ENCODE measurements around the gene DDX55.

The DDX55 gene

GRCh38 chr12:123633379-123634141 lies 31.7 kb downstream of the DDX55 start, which contains the start of the genes EIF2B1 and GTF2H3:
TSS of gene EIF2B1 (minus strand) at chr12:123633686. CDS start at chr12:123633557, 129 bp downstream.
TSS of gene GTF2H3 (plus strand) at chr12:123633829. CDS start at chr12:123633860, 31 bp downstream.
- DNase-seq (ENCODE audit: low spot score in 2 of 2): peak; percentile 91 to 94
- Mint-ChIP-seq H3K9me3 (no peaks in the 10 kb centered on the region), H3K27ac (peak within 1 kb of the TSS; percentile 98), H3K4me1 (peaks cover 20% of the 10 kb centered on the region), H3K4me3 (peak within 1 kb of the TSS; percentile 98), H3K36me3 (peaks cover 12% of the 10 kb centered on the region), H3K27me3 (no peaks in the 10 kb centered on the region)
- ATAC-seq (ENCODE audit: low read depth): peak; percentile 96

GRCh38 chr12:123634142-123634561 lies 32.3 kb downstream of the DDX55 start:
- DNase-seq (ENCODE audit: low spot score in 2 of 2) (no peak), ATAC-seq (ENCODE audit: low read depth) (no peak)
- peaks cover 10% of the 10 kb centered on the region for H3K36me3 Mint-ChIP-seq
- H3K4me3 Mint-ChIP-seq: peak overlapping the region; percentile 98
- H3K4me1 Mint-ChIP-seq: peaks cover 20% of the 10 kb centered on the region
- H3K27ac Mint-ChIP-seq: peak overlapping the region; percentile 98
- H3K9me3 Mint-ChIP-seq: no peaks in the 10 kb centered on the region
- no peaks in the 10 kb centered on the region for H3K27me3 Mint-ChIP-seq

- no peak for ATAC-seq (ENCODE audit: low read depth)
- H3K27me3 Mint-ChIP-seq: no peaks in the 10 kb centered on the region
- DNase-seq (ENCODE audit: low spot score in 2 of 2): no peak
- H3K4me1 Mint-ChIP-seq: no peaks in the 10 kb centered on the region
- H3K27ac Mint-ChIP-seq: no peak overlapping the region
- H3K4me3 Mint-ChIP-seq: no peak overlapping the region
- no peaks in the 10 kb centered on the region for H3K9me3 Mint-ChIP-seq
- H3K36me3 Mint-ChIP-seq: peaks cover 12% of the 10 kb centered on the region
These were observed 42.0 kb downstream of the DDX55 start for GRCh38 chr12:123643911-123644310.

- Mint-ChIP-seq H3K4me3 (no peak overlapping the region), H3K27me3 (no peaks in the 10 kb centered on the region), H3K27ac (no peak overlapping the region), H3K36me3 (peaks cover 12% of the 10 kb centered on the region), H3K4me1 (no peaks in the 10 kb centered on the region), H3K9me3 (no peaks in the 10 kb centered on the region)
- ATAC-seq (ENCODE audit: low read depth) (no peak), DNase-seq (ENCODE audit: low spot score in 2 of 2) (no peak)
These were observed 43.5 kb downstream of the DDX55 start for GRCh38 chr12:123645380-123645779.

- H3K27ac Mint-ChIP-seq: no peak overlapping the region
- ATAC-seq (ENCODE audit: low read depth): no peak
- H3K36me3 Mint-ChIP-seq: peaks cover 15% of the 10 kb centered on the region
- H3K4me1 Mint-ChIP-seq: no peaks in the 10 kb centered on the region
- no peaks in the 10 kb centered on the region for H3K9me3 Mint-ChIP-seq
- DNase-seq (ENCODE audit: low spot score in 2 of 2): no peak
- no peak overlapping the region for H3K4me3 Mint-ChIP-seq
- no peaks in the 10 kb centered on the region for H3K27me3 Mint-ChIP-seq
These were observed 44.0 kb downstream of the DDX55 start for GRCh38 chr12:123645878-123646277.

DNA sequence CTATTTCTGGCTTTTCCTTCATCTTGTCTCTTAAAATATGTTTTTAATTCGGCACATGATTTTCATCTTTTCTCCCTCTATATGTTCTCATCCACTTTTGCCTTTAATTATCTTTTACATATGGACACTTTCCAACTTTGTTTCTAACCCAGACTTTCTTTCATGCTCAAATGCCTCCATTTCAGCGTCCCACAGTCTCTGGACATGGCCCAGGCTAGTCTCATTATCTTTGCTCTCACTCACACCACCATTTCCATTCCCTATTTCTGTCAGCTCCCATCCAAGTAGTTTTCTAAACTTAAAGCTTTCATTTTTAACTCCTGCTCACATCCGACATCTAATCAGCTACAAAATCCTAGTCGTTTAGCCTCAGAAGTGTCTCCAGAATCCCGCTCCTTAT lies 46.5 kb downstream of the DDX55 start:
- no peak overlapping the region for H3K27ac Mint-ChIP-seq
- no peaks in the 10 kb centered on the region for H3K4me1 Mint-ChIP-seq
- no peak overlapping the region for H3K4me3 Mint-ChIP-seq
- no peaks in the 10 kb centered on the region for H3K9me3 Mint-ChIP-seq
- peaks cover 21% of the 10 kb centered on the region for H3K36me3 Mint-ChIP-seq
- no peak for ATAC-seq (ENCODE audit: low read depth)
- DNase-seq (ENCODE audit: low spot score in 2 of 2): no peak
- H3K27me3 Mint-ChIP-seq: no peaks in the 10 kb centered on the region

DNA sequence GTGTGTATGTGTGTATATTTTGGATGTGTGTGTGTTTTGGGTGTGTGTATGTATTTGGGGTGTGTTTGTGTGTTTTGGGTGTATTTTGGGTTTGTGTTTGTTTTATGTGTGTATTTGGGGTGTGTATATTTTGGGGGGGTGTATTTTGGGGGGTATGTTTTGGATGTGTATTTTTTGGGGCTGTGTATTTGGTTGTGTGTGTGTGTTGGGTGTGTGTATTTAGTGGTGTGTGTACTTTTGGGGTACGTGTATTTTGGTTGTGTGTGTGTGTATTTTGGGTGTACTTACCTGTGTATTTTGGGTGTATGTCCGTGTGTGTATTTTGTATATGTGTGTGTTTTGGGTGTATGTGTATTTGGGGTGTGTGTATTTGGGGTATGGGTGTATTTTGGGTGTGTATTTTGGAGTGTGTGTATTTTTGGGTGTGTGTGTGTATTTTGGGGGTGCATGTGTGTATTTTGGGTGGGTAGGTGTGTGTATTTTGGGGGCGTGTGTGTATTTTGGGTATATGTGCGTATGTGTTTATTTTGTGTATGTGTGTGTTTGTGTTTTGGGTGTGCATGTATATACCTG lies 52.3 kb downstream of the DDX55 start:
- H3K27me3 Mint-ChIP-seq: no peaks in the 10 kb centered on the region
- H3K4me1 Mint-ChIP-seq: peaks cover 17% of the 10 kb centered on the region
- no peak for ATAC-seq (ENCODE audit: low read depth)
- DNase-seq (ENCODE audit: low spot score in 2 of 2): no peak
- peaks cover 29% of the 10 kb centered on the region for H3K36me3 Mint-ChIP-seq
- H3K4me3 Mint-ChIP-seq: no peak overlapping the region
- H3K27ac Mint-ChIP-seq: no peak overlapping the region
- H3K9me3 Mint-ChIP-seq: no peaks in the 10 kb centered on the region

DNA sequence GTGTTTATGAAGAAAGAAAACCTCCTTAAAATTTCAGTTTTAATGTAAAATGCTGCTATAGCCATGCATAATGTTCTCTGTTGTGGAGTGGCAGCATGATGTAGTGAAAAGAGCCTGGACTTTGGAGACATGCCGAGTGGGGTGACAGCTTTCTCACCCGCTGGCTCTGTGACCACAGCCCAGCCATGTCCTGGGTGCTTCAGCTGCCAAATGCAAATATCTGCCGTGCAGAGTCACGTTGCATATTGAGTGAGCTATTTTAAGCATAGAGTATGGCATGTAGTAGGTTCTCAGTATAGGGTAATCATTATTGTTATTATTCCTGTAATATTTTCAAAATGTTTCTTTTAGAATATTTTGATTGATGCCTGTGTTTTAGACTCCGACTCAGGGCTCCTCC lies 53.5 kb downstream of the DDX55 start:
- H3K27ac Mint-ChIP-seq: no peak overlapping the region
- ATAC-seq (ENCODE audit: low read depth) (peak; percentile 84), DNase-seq (ENCODE audit: low spot score in 2 of 2) (no peak)
- H3K4me1 Mint-ChIP-seq: peaks cover 23% of the 10 kb centered on the region
- H3K36me3 Mint-ChIP-seq: peaks cover 29% of the 10 kb centered on the region
- no peaks in the 10 kb centered on the region for H3K27me3 Mint-ChIP-seq
- H3K9me3 Mint-ChIP-seq: no peaks in the 10 kb centered on the region
- no peak overlapping the region for H3K4me3 Mint-ChIP-seq

DNA sequence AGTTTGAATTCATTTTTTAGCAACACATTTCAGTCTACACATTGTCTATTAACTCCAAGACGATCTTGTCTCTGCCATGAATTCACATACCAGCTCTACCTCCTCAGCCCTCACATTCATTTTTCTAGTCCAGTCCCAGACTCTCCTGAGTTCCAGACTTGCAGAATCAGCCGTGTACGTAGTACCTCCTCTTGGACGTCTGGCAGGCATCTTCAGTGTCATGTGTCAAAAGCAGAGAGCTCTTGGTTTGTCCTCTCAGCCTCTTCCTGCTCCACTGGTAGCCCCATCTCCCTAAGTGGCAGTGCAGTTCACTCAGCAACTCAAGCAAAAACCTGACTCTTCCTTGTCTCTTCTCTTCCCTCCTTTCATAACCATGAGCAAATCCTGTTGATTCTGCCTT lies 54.5 kb downstream of the DDX55 start:
- H3K36me3 Mint-ChIP-seq: peaks cover 27% of the 10 kb centered on the region

DNA sequence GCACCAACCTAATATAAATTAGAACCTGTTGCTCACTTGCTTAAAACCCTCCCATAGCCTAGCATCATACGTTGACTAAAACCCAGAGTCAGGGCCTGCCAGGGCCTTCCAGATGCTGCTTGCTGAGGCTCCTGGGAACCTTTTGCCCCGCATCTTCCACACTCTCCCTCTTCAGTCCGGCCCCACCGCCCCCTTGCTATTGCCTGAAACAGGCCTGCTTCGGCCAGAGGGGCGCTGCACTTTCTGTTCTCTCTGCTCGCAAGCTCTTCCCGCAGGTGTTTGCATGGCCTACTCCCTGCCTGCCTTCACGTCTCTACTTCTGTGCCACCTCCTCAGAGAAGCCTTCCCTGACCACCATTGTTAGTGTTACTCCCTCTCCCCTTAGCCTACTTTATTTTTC lies 55.3 kb downstream of the DDX55 start:
- H3K27me3 Mint-ChIP-seq: no peaks in the 10 kb centered on the region
- no peak overlapping the region for H3K4me3 Mint-ChIP-seq
- no peak overlapping the region for H3K27ac Mint-ChIP-seq
- DNase-seq (ENCODE audit: low spot score in 2 of 2): no peak
- H3K4me1 Mint-ChIP-seq: peaks cover 23% of the 10 kb centered on the region
- ATAC-seq (ENCODE audit: low read depth): no peak
- H3K9me3 Mint-ChIP-seq: no peaks in the 10 kb centered on the region
- peaks cover 23% of the 10 kb centered on the region for H3K36me3 Mint-ChIP-seq

More for the DNA sequence above, 54.5 kb downstream of the DDX55 start:
- no peak overlapping the region for H3K4me3 Mint-ChIP-seq
- ATAC-seq (ENCODE audit: low read depth): no peak
- H3K27ac Mint-ChIP-seq: no peak overlapping the region
- no peaks in the 10 kb centered on the region for H3K27me3 Mint-ChIP-seq
- no peak for DNase-seq (ENCODE audit: low spot score in 2 of 2)
- no peaks in the 10 kb centered on the region for H3K9me3 Mint-ChIP-seq
- peaks cover 23% of the 10 kb centered on the region for H3K4me1 Mint-ChIP-seq

DNA sequence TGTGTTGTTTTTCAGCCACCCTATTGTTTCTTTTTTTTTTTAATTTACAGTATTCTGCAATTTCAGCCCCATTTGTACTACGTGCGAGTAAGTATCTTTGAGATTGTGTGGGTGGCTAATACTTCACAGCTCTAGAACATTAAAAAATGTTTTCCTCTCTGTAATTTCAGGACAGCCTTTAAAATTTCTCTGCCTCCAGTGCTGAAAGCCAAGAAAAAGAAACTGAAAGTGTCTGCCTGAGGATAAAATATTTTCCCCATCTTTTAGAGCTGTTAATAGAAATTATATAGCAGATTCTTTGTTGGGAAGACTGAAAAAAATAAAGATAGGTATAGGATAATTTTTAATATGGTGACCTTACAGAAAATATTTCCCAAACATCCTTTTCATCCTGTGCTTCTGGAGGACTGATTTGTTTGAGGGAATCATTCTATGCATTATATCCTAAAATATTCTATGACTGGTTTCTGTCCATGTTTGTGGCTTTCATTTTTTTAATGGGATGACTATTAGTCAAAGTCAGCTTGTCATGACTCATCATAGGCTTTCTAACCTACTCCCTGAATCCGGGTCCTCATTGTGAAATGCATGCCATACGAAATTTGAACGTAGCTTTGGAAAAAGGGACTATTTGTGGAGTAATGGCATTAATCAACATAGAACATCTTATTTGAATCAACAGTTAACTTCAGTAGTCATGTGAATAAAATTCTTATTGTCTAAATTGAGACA lies 58.3 kb downstream of the DDX55 start:
- H3K4me3 Mint-ChIP-seq: no peak overlapping the region
- ATAC-seq (ENCODE audit: low read depth): no peak
- H3K4me1 Mint-ChIP-seq: peaks cover 13% of the 10 kb centered on the region
- no peaks in the 10 kb centered on the region for H3K27me3 Mint-ChIP-seq
- no peak for DNase-seq (ENCODE audit: low spot score in 2 of 2)
- H3K9me3 Mint-ChIP-seq: no peaks in the 10 kb centered on the region
- peaks cover 20% of the 10 kb centered on the region for H3K36me3 Mint-ChIP-seq
- peak overlapping the region; percentile 88 for H3K27ac Mint-ChIP-seq

- Mint-ChIP-seq H3K9me3 (no peaks in the 10 kb centered on the region), H3K4me1 (peaks cover 11% of the 10 kb centered on the region), H3K4me3 (no peak overlapping the region), H3K27ac (no peak overlapping the region), H3K36me3 (peaks cover 6% of the 10 kb centered on the region), H3K27me3 (no peaks in the 10 kb centered on the region)
- ATAC-seq (ENCODE audit: low read depth) (no peak), DNase-seq (ENCODE audit: low spot score in 2 of 2) (no peak)
These were observed 65.9 kb downstream of the DDX55 start for GRCh38 chr12:123667771-123668170.

Measured in memory B cell (primary cell).